IPS-18c (cell line): ENCODE measurements around the gene ANGPTL2.

Experiments
- H3K4me3 ChIP-seq: 2 replicates; pipeline ENCODE4 v1.7.0; 2013; ENCODE audit warnings: low read depth, mild to moderate bottlenecking, low read length, moderate library complexity; ENCODE audit not compliant: insufficient read depth
- H3K9me3 ChIP-seq: one replicate; pipeline ENCODE4 v1.6.1; 2013; ENCODE audit warnings: mild to moderate bottlenecking, low read length, moderate library complexity; ENCODE audit not compliant: control insufficient read depth, insufficient read depth

The ANGPTL2 gene

DNA sequence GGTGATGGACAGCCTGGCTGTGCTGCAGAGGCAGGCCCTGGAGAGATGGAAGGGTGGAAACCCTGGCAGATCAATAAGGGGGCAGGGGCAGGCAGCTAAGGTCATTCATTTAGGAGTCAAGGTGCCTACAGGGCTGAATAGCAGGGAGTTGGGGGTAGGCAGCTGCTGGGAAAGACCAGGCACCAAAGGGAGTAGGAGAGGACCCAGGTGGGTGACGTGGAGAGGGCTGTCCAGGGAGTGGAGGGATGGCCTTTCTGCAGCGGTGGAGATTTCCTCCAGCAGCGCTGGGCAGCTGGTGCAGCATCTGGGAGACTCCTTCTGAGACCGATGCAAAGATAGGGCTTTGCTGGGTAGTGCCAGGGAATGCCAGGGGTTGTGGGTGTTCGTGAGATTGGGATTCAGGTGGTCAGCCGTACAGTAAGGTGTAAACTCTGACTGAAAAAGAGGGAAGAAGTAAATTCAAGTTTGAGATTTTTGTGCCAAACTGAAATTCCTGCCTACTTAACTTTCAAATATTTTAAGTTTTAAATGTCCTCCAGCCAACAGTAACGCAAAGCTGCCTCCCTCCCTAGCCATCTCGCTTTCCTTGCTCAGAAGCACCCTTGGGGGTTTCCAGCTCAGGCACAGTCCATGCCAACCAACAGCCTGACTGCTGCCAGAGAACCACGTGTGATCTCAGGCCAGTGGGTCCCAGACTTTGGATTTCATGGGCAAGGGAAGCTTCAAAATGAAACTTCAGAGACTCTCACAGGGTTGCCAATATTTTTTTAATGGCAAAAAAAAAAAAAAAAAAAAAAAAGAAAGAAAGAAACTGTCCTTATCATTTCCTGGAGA, 18.6 kb upstream of the ANGPTL2 start:
- H3K9me3 ChIP-seq, result no peaks in the 10 kb centered on the region
- no peak overlapping the region for H3K4me3 ChIP-seq

DNA sequence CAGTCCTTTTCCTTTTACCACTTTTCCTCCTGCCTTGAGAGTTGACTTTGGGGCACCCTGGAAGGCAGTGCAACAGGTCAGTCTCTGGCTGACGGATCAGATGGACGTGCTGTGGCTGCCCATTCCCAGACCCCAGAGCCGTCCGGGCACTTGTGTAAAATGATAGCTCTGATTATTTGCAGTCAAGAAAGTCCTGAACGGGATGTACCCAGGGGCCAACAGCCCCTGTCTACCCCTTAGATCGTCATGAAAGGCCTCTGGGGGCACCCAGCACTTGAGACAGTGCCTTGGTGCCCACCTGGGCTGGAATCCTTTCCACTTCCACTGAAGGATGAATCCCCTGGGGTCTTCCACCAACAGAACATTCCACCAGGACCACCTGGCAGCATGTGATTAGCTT, 17.7 kb upstream of the ANGPTL2 start:
- no peak overlapping the region for H3K4me3 ChIP-seq
- no peaks in the 10 kb centered on the region for H3K9me3 ChIP-seq

DNA sequence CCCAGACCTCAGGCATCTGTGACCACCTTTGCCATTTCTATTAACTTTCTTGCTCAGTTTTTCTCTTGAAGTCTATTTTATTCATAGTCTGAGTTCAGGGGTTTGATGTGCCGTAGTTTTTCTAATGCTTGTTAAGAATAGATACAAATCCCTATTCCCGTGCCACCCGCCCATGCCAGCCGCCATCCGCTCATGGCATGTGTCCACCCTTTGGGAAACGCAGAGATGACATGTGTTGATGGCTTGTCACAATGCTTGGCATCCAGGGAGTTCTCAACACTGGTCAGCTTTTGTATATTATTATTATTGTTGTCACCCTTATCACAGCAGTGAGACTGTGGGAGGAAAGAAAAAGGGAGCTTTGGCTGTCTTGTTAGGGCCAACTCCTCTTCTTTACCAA, 17.3 kb upstream of the ANGPTL2 start:
- H3K4me3 ChIP-seq, result no peak overlapping the region
- no peaks in the 10 kb centered on the region for H3K9me3 ChIP-seq

DNA sequence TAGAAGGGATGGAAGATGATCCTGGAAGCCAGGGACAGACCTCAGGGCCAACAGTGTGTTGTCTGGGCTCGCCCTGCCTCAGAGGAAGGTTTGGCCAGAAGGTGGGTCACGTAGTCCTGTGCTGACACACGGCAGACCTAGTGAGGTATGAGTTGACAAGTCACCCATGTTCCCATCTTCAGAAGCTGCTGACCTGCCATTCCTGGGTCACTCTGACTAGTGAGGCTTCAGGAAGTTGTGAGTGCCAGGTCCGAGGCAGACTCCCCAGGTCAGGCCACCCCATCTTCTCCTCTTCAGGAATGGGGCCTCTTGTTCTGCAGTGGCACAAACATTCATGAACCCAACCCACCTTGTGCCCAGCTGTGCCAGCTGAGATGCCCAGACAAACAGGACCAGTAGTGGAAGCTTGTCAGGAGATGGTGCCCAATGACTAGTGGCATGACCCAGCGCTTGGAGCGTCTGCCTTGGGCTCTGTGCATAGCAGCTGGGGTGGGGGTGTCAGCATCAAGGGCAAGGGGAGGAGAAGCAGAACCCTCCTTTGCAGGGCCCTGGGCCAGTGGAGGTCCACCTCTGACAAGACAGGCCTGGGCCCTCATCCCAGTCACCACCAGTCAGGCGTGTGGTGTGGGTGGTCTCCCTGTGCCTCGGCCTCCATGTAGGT, 16.8 kb upstream of the ANGPTL2 start:
- Histone ChIP-seq H3K4me3 (no peak overlapping the region), H3K9me3 (no peaks in the 10 kb centered on the region)

DNA sequence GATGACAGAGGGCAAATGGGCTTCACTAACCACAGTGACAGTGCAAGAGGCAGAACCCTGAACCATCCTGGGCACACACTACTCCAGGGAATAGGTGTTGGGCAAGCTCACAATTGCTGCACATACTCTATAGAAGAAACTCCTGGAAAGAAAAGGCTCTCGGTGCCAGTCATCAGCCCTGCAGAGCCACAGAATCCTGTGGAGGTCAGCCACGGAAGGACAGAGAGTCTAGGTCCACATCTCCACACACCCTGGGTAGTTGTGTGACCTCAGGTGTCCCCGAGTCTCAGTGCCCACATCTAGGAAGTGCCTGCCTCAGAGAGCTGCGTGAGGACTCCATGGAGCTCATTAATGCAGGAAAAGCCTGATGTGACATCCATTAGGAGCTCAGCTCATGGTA, 16.0 kb upstream of the ANGPTL2 start:
- H3K9me3 ChIP-seq, result no peaks in the 10 kb centered on the region
- H3K4me3 ChIP-seq, result no peak overlapping the region

DNA sequence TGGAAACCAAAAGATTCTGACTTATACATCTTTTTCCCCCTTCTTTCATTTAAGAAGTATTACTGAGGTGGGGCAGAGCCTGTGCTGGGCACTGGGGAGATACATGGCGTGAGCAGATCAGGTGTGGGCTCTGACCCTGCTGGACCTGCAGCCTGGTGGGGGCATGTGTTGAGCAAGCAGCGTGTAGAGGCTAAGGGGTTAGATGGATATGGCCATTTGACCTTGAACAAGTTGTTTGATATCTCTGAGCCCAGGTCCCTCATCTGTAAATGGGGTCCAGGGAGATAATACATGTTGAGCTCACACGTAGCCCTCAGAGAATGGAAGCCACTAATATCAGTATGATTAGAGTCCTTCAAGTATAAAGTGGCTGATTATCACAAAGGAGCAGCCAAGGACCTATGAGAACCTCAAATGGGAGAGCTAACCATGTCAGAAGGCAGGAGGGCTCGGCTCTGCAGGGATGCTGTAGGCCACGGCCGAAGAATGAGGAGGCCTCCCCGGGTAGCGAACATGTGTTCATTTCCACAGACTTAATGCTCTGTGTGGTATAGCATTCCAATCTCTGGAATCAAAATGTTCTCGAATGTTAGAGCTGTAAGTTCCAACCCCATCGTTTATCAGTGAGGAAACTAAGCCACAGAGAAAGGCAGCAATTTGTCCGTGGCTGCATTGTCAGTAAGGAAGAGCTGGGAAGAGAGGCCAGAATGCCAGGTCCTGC, 15.4 kb upstream of the ANGPTL2 start:
- no peak overlapping the region for H3K4me3 ChIP-seq
- H3K9me3 ChIP-seq, result no peaks in the 10 kb centered on the region

DNA sequence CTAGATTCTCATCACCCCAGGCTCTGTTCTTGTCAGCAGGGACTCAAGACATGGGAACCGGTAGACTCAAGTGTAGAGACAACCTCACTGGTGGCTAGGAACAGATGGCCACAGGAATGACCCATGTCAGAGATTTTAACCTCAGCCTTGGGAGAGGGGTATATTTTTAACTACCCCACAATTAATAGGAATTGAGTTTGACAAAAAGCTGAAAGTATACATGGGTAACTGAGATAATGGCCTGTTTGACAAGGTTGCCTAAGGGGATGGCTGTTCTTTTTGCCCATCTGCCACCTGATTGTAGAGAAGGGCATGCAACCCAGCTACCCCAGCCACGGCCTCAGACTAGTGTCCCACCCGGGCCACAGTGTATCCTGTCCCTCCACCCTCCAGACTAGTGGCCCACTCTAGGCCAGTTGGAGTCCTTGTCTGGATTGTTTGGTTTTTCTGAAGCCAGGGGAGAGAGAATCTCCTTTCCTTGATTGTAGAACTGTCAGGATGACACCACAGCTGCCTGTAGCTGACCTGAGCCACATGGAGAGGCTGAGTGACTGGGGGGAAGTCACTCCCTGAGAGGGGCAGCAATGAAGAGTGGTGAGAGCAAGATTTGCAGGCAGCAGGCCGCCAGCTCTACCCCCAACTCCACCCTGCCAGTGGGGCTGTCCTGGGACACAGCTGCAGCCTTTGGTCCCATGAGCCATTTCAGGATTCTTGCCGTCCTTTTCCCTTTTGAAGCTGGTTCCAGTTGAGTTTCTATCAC, 14.6 kb upstream of the ANGPTL2 start:
- no peak overlapping the region for H3K4me3 ChIP-seq
- no peaks in the 10 kb centered on the region for H3K9me3 ChIP-seq

DNA sequence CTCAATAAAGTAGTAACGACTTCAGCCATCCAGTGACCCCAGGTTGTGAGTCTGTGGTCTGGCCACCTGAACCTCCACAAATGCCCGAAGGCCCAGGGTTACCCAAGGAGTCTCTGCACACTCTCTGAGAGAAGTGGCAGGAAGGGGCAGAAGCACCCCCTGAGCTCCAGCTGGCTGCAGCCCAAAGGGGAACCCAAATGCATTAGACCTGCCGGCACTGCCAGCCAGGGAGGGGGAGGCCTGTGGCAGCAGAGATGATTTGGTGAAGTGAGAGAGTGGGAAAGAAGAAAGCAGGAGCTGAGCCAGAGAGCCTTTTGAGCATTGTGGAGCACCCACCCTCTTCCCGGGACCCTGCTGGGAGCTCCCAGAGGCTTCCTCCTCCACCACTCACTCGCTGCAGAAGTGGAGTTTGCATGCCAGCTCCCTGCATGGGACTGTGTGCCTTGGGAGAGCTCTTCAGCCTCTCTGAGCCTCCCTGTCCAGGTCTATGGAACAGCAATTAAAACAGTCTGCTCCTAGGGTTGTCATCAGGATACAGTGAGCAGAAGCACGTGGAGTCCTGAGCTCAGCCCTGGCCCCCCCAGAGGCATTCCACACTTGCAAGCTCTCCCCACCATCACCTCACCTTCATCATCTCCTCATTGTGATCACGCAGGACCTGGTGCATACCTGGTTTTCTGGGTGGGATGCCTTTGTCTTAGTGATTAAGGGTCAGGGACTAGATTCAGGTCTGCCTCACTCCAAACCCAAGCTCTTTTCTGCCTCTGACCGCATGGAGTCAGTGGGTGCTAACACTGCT, 13.8 kb upstream of the ANGPTL2 start:
- H3K9me3 ChIP-seq, result no peaks in the 10 kb centered on the region
- H3K4me3 ChIP-seq, result no peak overlapping the region

DNA sequence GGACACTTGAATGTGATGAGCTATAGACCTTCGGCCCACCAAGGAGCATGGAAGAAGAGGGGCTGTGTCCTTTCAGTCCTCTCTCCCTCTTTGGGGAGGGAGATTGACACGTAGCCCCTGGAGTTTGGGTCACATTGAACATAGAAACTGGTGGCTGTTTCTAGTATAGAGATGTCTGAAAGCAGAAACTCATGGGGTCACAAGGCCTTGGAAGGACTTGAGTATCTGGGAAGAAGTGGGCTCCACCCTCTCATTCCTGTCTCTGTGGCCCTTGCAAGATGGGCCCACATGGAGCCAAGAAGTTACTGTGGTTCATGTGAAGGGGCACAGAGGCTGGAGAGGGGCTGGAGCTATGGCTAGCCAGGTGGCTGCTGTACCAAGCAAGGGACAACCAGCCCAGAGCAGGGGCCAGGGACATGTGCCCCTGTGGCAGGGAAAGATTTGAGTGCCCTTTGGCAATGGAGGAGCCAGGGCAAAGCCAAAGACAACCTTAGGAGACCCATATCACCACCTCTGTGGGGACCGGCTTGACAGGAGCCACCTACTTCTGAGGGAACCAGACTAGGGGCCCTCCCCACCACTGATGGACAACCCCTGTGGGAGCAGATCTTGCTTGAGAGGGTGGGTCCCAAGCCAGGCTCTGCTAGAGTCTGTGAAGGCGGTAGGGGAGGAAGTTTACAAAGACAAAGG, 12.8 kb upstream of the ANGPTL2 start:
- no peak overlapping the region for H3K4me3 ChIP-seq
- no peaks in the 10 kb centered on the region for H3K9me3 ChIP-seq

DNA sequence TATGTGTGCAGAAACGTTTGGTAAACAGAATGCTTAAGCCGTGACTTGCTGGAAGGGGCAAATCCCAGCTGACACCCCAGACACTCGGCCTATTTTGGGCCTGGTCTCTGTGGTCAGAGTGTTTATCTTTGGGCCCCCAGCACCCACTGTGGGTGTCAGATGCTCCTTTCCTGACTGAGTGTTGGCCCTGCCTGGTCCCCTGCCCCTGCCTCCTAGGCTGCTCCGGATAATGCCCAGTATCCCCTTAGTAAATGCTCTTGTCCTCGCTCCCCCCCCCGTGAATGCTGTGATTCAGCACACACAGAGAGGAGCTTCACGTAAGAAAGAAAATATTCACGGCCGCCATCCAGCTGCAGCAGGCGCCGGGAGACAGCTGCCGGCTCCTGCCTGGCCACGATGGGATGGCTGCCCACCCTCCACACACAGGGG, 11.3 kb upstream of the ANGPTL2 start:
- Histone ChIP-seq H3K9me3 (no peaks in the 10 kb centered on the region), H3K4me3 (no peak overlapping the region)

DNA sequence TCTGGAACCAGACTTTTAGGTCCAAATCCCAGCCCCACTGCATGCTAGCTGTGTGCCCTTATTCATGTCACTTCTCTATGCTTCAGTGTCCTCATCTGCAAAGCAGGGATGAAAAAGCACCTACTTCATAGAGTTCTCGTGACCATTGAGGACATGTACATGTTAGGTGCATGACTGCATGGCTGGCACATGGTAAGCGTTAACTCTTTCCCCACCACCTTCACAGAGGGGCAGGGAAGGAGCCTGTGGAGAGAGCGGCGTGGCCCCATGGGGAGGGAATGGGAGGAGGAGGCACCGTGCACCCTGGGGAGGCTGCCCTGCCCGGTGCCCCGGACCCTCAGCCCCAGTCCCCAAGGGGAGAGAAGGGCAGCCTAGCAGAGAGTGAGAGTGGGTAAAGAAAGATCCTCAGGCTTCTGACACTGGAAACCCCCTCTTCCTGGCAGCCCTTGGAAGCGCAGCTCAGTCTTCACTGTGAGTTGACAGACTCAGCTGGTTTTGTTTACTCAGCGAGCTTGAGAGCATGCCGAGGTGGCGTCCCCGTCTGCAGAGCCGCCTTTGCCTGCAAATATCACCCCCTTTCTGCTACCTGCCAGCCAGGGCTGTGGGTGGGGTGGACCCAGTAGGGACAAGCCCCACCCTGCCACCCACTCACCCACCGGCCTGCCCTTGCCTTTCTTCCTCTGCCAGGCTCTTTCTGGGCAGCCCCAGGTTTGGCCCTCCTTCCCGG, 10.6 kb upstream of the ANGPTL2 start:
- Histone ChIP-seq H3K4me3 (no peak overlapping the region), H3K9me3 (no peaks in the 10 kb centered on the region)

DNA sequence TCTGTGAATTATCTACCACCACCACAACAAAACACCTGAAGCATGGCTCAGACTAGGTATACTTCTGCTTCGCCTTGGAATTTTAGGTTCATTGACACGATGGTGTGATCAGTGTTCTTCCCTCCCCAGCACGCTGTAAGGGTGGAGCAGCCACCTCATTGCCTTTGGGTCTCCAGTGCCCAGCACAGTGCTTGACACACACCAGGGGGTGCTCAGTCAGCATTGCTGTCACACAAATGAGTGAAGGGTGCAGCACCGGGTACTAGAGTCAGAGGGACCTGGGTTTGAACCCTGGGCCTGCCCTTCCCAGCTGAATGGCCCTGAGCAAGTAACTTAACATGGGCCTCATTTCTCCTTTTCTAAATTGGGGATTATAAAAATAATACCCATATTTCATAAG, 9.9 kb upstream of the ANGPTL2 start:
- H3K4me3 ChIP-seq, result no peak overlapping the region

DNA sequence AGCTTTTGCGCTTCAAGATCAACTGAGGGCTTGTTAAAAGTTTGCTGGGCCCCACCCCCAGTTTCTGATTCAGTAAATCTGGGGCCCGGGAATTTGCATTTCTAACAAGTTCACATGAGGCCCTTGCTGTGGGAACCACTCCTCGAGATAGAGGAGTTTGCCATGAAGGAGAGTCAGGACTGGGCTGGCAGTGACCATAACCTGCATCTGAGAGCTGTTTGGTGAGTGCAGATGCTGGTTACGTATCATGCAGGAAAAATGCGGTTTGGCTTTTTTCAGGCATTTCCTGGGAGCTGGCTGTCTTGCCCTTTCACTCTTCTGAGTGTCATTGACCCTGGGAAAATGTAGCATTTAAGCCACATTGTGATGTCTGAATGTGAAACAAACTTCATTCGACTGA, 9.4 kb upstream of the ANGPTL2 start:
- Histone ChIP-seq H3K9me3 (no peaks in the 10 kb centered on the region), H3K4me3 (no peak overlapping the region)

More for the DNA sequence above, 9.9 kb upstream of the ANGPTL2 start:
- H3K9me3 ChIP-seq, result no peaks in the 10 kb centered on the region

DNA sequence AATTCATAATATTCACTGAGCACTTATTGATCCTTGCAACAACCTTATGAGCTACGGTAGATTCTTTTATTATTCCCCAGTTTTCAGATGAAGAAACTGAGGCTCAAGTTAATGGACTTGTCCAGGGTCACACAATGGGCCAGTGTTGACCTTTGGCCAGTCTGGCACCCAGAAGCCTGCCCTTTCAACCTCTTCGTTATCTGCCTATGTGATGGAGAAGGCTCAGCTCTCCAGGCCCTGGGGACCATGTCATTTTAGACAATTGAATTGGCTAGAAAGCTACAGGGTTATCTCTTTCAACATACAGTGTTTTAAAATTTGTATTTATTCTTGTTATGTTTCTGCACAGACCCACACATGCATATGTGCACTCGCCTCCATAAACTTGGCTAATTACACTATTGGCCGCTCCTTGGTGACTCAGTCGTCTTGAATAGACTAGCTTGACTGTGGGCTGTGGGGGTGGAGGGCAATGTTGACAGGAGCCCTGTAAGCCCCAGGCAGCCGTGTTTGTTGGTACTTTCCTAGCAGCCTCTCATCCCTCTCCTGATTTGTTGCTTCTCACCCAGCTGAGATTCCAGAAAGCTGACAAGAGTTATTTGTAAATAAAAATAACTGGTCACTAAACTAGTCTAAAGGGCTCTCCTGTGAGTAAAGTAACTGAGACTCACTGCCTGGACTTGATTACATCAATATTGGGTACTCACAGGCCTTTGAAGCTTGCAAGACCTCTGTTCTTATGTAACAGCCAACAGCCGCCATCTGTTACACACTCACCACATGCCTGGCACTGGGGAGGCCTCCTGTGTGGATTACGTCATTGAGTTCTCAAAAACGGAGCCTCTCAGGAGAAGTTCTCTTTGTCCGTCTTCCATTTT, 8.5 kb upstream of the ANGPTL2 start:
- H3K4me3 ChIP-seq, result no peak overlapping the region

DNA sequence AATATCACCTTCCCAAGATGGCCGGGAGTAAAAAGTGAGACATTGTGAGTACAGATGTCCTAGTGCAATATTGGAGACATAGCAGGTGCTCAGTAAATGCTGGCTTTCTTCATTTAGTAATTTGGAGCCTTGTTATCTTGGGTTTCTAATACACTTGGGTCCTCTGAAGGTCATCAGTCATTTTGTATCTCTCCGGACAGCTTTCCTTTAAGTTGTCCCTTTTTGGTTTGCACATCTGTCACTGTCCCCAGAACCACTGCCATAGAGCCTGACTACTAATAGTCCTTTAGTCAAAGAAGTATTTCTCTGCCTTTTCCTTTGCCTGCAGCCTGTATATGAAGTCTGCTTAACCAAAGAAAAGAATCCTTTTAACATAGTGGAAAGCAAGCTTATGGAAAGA, 7.8 kb upstream of the ANGPTL2 start:
- no peak overlapping the region for H3K4me3 ChIP-seq
- no peaks in the 10 kb centered on the region for H3K9me3 ChIP-seq

More for the DNA sequence above, 8.5 kb upstream of the ANGPTL2 start:
- no peaks in the 10 kb centered on the region for H3K9me3 ChIP-seq
